Nephron progenitor cell (in vitro differentiated cells): ENCODE data around the gene MPV17L2.

ENCODE experiments used
- DNase-seq: peaks from one replicate; pipeline ENCODE4 v3.0.0; 2021
- H3K27ac Mint-ChIP-seq: 2 replicates; pipeline ENCODE4 v1.8.0; 2021; ENCODE audit warnings: mild to moderate bottlenecking, moderate library complexity, mixed read lengths
- H3K27me3 Mint-ChIP-seq: 2 replicates; pipeline ENCODE4 v1.8.0; 2021; ENCODE audit warnings: mild to moderate bottlenecking, low read depth, mixed read lengths; ENCODE audit not compliant: poor library complexity
- H3K36me3 Mint-ChIP-seq: 2 replicates; pipeline ENCODE4 v1.8.0; 2021; ENCODE audit warnings: low read depth, mixed read lengths
- H3K4me1 Mint-ChIP-seq: 2 replicates; pipeline ENCODE4 v1.8.0; 2021; ENCODE audit warnings: mixed read lengths
- H3K4me3 Mint-ChIP-seq: 2 replicates; pipeline ENCODE4 v1.8.0; 2021; ENCODE audit warnings: mild to moderate bottlenecking, moderate library complexity, mixed read lengths
- H3K9me3 Mint-ChIP-seq: 2 replicates; pipeline ENCODE4 v1.8.0; 2021; ENCODE audit warnings: mild to moderate bottlenecking, moderate library complexity, mixed read lengths
- TF ChIP-seq, protein P1 (sequence below): fragments of 200-600 bp; sonication (generic); IDR thresholded peaks from 2 replicates; pipeline ENCODE4 v1.5.0; 2021; ENCODE audit warnings: antibody characterized with exemption

Gene MPV17L2

GRCh38 chr19:18220632-18221275 lies 27.7 kb downstream of the MPV17L2 start:
- Mint-ChIP-seq H3K9me3 (no peaks in the 10 kb centered on the region), H3K36me3 (no peaks in the 10 kb centered on the region), H3K27ac (no peak overlapping the region), H3K4me3 (no peak overlapping the region), H3K4me1 (peaks cover 27% of the 10 kb centered on the region), H3K27me3 (peaks cover 81% of the 10 kb centered on the region)
- DNase-seq = peak; percentile 67
- TF ChIP-seq, protein P1, sequence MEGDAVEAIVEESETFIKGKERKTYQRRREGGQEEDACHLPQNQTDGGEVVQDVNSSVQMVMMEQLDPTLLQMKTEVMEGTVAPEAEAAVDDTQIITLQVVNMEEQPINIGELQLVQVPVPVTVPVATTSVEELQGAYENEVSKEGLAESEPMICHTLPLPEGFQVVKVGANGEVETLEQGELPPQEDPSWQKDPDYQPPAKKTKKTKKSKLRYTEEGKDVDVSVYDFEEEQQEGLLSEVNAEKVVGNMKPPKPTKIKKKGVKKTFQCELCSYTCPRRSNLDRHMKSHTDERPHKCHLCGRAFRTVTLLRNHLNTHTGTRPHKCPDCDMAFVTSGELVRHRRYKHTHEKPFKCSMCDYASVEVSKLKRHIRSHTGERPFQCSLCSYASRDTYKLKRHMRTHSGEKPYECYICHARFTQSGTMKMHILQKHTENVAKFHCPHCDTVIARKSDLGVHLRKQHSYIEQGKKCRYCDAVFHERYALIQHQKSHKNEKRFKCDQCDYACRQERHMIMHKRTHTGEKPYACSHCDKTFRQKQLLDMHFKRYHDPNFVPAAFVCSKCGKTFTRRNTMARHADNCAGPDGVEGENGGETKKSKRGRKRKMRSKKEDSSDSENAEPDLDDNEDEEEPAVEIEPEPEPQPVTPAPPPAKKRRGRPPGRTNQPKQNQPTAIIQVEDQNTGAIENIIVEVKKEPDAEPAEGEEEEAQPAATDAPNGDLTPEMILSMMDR = no peak

GRCh38 chr19:18221815-18222725 lies 29.1 kb downstream of the MPV17L2 start:
- Mint-ChIP-seq H3K9me3 (no peaks in the 10 kb centered on the region), H3K4me1 (peaks cover 37% of the 10 kb centered on the region), H3K27ac (no peak overlapping the region), H3K4me3 (no peak overlapping the region), H3K36me3 (no peaks in the 10 kb centered on the region), H3K27me3 (peaks cover 88% of the 10 kb centered on the region)
- no peak for DNase-seq
- TF ChIP-seq, protein P1 = no peak

DNA sequence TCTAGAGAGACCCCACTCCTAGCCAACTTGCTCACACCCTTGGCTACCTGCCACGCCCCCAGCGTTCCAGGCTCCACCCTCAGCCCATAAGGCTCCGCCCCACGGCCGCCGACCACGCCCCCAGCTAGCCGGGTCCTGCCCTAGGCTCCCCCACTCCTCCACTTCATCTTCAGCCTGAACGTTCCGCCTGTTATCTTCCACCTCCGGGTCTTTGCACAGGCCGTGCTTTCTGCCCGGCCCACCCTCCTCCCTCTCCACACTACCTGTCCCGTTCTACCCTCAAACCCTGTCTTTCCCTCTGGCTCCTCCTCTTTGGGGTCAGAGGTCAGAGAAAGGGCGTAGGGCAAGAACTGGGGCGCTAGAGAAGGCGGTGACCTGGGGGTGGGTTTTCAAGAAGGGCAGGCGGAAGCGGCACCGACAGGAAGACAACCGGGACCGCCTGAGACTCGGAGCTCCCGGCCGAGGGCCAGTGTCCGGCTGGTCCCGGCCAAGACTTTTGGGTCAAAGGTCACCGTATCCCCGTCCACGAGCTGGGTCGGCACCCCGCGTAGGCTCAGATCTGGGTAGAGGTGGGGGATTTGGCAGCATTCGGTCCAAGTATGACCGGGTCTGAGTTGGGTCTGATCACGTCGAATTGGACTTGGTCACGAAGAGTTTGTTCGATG lies 31.0 kb downstream of the MPV17L2 start:
- Mint-ChIP-seq H3K4me1 (peaks cover 43% of the 10 kb centered on the region), H3K27ac (peak overlapping the region; percentile 11), H3K4me3 (peak overlapping the region; percentile 86), H3K36me3 (no peaks in the 10 kb centered on the region), H3K27me3 (peaks cover 77% of the 10 kb centered on the region), H3K9me3 (no peaks in the 10 kb centered on the region)
- DNase-seq = peak; percentile 75
- TF ChIP-seq, protein P1 = no peak

- peak overlapping the region; percentile 11 for H3K27ac Mint-ChIP-seq
- peak overlapping the region; percentile 86 for H3K4me3 Mint-ChIP-seq
- H3K36me3 Mint-ChIP-seq = no peaks in the 10 kb centered on the region
- TF ChIP-seq, protein P1 = no peak
- no peaks in the 10 kb centered on the region for H3K9me3 Mint-ChIP-seq
- H3K27me3 Mint-ChIP-seq = peaks cover 75% of the 10 kb centered on the region
- DNase-seq = peak; percentile 99
- H3K4me1 Mint-ChIP-seq = peaks cover 43% of the 10 kb centered on the region
Observed at GRCh38 chr19:18224525-18225354, 31.7 kb downstream of the MPV17L2 start.

GRCh38 chr19:18225355-18225701 lies 32.3 kb downstream of the MPV17L2 start:
- H3K36me3 Mint-ChIP-seq = no peaks in the 10 kb centered on the region
- H3K27me3 Mint-ChIP-seq = peaks cover 72% of the 10 kb centered on the region
- no peak for DNase-seq
- TF ChIP-seq, protein P1 = no peak
- H3K27ac Mint-ChIP-seq = no peak overlapping the region
- peaks cover 42% of the 10 kb centered on the region for H3K4me1 Mint-ChIP-seq
- peak overlapping the region; percentile 86 for H3K4me3 Mint-ChIP-seq
- no peaks in the 10 kb centered on the region for H3K9me3 Mint-ChIP-seq
